H1 (cell line): Measurements from ENCODE around the gene MMP15. TPM values are rescaled to one million over a fixed set of nuclear protein-coding genes. Genes with fewer than 3 reads are reported as not detected.
A peak's percentile ranks its signal among the peaks of the same experiment; 100 is the strongest.

Experiments
- ATF2 ChIP-seq: IDR thresholded peaks from 2 replicates; pipeline ENCODE4 v1.6.1; 2012; ENCODE audit warnings: low read length, inconsistent platforms
- BACH1 ChIP-seq: IDR thresholded peaks from 2 replicates; pipeline ENCODE4 v1.6.1; 2012; ENCODE audit warnings: low read length, improper control_type of control experiment
- BCL11A ChIP-seq, 2 experiments: IDR thresholded peaks; one replicate each; pipeline ENCODE4 v1.6.1; 2011; ENCODE audit warnings: low read depth in 2 of 2, low read length in 2 of 2, mild to moderate bottlenecking in 2 of 2
- CBX5 ChIP-seq: fragments of 300-800, 300-1000 bp; sonication (generic); IDR thresholded peaks from 2 replicates; pipeline ENCODE4 v1.7.1; 2016; ENCODE audit warnings: antibody characterized with exemption, low read length, low read depth
- CTCF ChIP-seq, 3 experiments: IDR thresholded peaks; 1 replicate in 2 of 3; 2 replicates in 1 of 3; pipeline versions ENCODE4 v1.5.1 to v1.6.1; 2011; ENCODE audit warnings: low read length in 3 of 3, mild to moderate bottlenecking in 3 of 3, inconsistent platforms in 2 of 3, low read depth in 1 of 3, moderate library complexity in 1 of 3; ENCODE audit not compliant: insufficient read depth in 1 of 3; ENCODE audit errors: control extremely low read depth in 1 of 3
- E2F6 ChIP-seq: IDR thresholded peaks from 2 replicates; pipeline ENCODE4 v1.6.1; 2012; ENCODE audit warnings: inconsistent platforms
- HDAC6 ChIP-seq: IDR thresholded peaks from one replicate; pipeline ENCODE4 v1.7.1; 2012; ENCODE audit warnings: low read depth, mild to moderate bottlenecking, inconsistent platforms, low read length, moderate library complexity
- KDM1A ChIP-seq: fragments of 200-600, 300-600 bp; sonication (generic); IDR thresholded peaks from 2 replicates; pipeline ENCODE4 v1.7.1; 2016; ENCODE audit warnings: mild to moderate bottlenecking, low read length, borderline replicate concordance
- POLR2A ChIP-seq, 2 experiments: IDR thresholded peaks; 1 replicate in 1 of 2; 2 replicates in 1 of 2; pipeline ENCODE4 v1.6.1; 2011; ENCODE audit warnings: low read depth in 2 of 2, low read length in 2 of 2, mild to moderate bottlenecking in 2 of 2; ENCODE audit errors: control extremely low read depth in 1 of 2
- POLR2AphosphoS5 ChIP-seq: IDR thresholded peaks from 2 replicates; pipeline ENCODE4 v1.6.1; 2011; ENCODE audit warnings: low read depth, low read length
- RAD21 ChIP-seq, 2 experiments: IDR thresholded peaks in 1 of 2; conservative IDR thresholded peaks in 1 of 2; 2 replicates each; pipeline ENCODE4 v1.6.1; 2011; ENCODE audit warnings: low read depth in 2 of 2, low read length in 2 of 2, improper control_type of control experiment in 1 of 2, inconsistent platforms in 1 of 2, mild to moderate bottlenecking in 1 of 2, moderate library complexity in 1 of 2
- SAP30 ChIP-seq: fragments of 300-600 bp; sonication (generic); IDR thresholded peaks from 2 replicates; pipeline ENCODE4 v1.7.1; 2012; ENCODE audit warnings: low read length, moderate library complexity, mild to moderate bottlenecking, inconsistent platforms; ENCODE audit not compliant: insufficient read depth, insufficient replicate concordance
- SP2 ChIP-seq: IDR thresholded peaks from 2 replicates; pipeline ENCODE4 v1.6.1; 2012; ENCODE audit warnings: mild to moderate bottlenecking, low read length, inconsistent platforms
- SRF ChIP-seq: IDR thresholded peaks from 2 replicates; pipeline ENCODE4 v1.6.1; 2011; ENCODE audit warnings: mild to moderate bottlenecking, low read depth, low read length, moderate library complexity
- SUZ12 ChIP-seq: fragments of 200-600 bp; sonication (generic); IDR thresholded peaks from 2 replicates; pipeline ENCODE4 v1.6.1; 2012; ENCODE audit warnings: mild to moderate bottlenecking, inconsistent platforms, low read length, moderate library complexity, mixed read lengths
- TCF12 ChIP-seq: IDR thresholded peaks from 2 replicates; pipeline ENCODE4 v1.6.1; 2011; ENCODE audit warnings: low read depth, mild to moderate bottlenecking, low read length
- YY1 ChIP-seq: IDR thresholded peaks from 2 replicates; pipeline ENCODE4 v1.6.1; 2011; ENCODE audit warnings: low read depth, mild to moderate bottlenecking, low read length
- polyA plus RNA-seq, 7 experiments: library from polyadenylated mRNA; depleted of rRNA in 3 of 7; stranded (reverse) in 5 of 7; unstranded in 2 of 7; fragments of >200 nt in 5 of 7; fragments of 200-250 nt in 2 of 7; gene quantifications; 1 replicate in 5 of 7; 2 replicates in 1 of 7; 4 replicates in 1 of 7; pipeline versions ENCODE4 v1.2.1 to v1.2.3, GENCODE V29; 2011 to 2013; ENCODE audit warnings: missing spikeins in 2 of 7, mixed read lengths in 2 of 7
- total RNA-seq: library from RNA; stranded (reverse); fragmentation: NEBNext Ultra II Directional; extraction: Animal tissue kit (Norgen Biotek cat#: 25700); gene quantifications from 2 replicates; pipeline ENCODE4 v1.2.1, GENCODE V29; 2021
- TF ChIP-seq, protein P1 (sequence below): IDR thresholded peaks from 2 replicates; pipeline ENCODE4 v1.6.1; 2012; ENCODE audit warnings: inconsistent platforms

The MMP15 gene
- total and polyA plus RNA-seq, 2 of the 8 experiments (the other 6 are each of a cell fraction or from before 2014, with no cell fraction given), result 38.5 to 42.2 TPM

DNA sequence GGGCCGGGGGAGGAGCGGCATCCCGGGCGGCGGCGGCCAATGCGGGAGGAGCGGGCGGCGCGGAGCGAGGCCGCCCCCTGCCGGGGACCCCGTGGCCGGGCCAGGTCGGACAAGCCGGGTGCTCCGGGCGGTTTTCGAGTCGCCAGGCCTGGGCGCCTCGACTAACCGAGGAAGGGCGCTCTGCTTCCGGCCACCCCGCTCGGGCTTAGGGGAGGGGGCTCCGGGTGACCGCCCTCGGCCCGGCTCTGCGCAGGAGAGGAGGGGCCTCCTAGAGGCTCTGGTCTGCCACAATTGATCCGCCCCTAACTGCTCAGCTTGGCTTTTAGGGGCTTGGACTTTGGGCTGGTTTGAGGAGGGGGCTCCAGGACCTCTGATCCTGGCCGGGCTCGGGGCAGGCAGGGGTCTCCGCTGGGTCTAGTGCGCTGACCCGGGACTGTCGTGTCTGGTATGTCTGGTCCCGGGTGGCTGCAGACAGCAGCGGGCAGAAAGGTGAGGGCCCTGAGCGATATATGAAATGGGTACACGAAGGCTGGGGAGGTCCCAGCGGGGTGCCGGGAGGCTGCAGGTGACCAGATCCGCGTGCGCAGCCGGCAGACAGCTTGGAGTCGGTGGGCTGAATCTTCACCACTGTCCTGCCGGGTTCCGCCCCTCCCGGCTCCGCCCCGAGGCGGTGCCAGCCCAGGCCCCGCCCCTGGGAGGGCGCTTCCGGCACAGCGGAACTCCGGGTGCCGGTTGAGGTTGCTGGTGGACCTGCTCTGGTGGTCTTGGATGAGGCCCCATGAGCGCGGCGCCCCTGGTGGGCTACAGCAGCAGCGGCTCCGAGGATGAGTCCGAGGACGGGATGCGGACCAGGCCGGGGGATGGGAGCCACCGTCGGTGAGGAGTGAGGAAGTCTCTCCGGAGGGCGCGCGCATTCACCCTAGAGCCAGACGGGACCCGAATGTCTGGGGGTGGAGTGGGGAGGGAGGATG lies 24.6 kb upstream of the MMP15 start, which contains the start of gene USB1 (continued):
- TF ChIP-seq CTCF (IDR thresholded peaks at IDR 0.05; ENCODE audit: control extremely low read depth in 1 of 3, insufficient read depth in 1 of 3, low read depth in 1 of 3, low read length in 3 of 3) (peak; percentile 57 to 71 (median 64)), BACH1 (no peak), ATF2 (no peak), SRF (no peak), BCL11A (IDR thresholded peaks at IDR 0.05; ENCODE audit: low read depth in 2 of 2, low read length in 2 of 2) (no peak), KDM1A (peak; percentile 32; the same call in 1 of the 2 replicates), HDAC6 (no peak), POLR2A (IDR thresholded peaks at IDR 0.05; ENCODE audit: control extremely low read depth in 1 of 2, low read depth in 2 of 2, low read length in 2 of 2) (peak in 1 of 2 experiments; percentile 72; a peak in 2 of 3 replicates), SUZ12 (no peak), CBX5 (no peak), SP2 (no peak), YY1 (no peak), POLR2AphosphoS5 (peak; percentile 67), E2F6 (no peak), SAP30 (no peak), TCF12 (no peak), RAD21 (IDR thresholded peaks at IDR 0.05 in 1 of 2, conservative IDR thresholded peaks at IDR 0.05 in 1 of 2; ENCODE audit: low read depth in 2 of 2, low read length in 2 of 2) (peak; percentile 49 to 66)
- TF ChIP-seq, protein P1, sequence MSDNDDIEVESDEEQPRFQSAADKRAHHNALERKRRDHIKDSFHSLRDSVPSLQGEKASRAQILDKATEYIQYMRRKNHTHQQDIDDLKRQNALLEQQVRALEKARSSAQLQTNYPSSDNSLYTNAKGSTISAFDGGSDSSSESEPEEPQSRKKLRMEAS, result peak; percentile 48
